Measurements from ENCODE around the gene SERPINE3. TPM values are rescaled to one million over a fixed set of nuclear protein-coding genes. Genes with fewer than 3 reads are reported as not detected.

SERPINE3 gene
- total RNA-seq, 1 experiment from 2014 or later: not detected

DNA sequence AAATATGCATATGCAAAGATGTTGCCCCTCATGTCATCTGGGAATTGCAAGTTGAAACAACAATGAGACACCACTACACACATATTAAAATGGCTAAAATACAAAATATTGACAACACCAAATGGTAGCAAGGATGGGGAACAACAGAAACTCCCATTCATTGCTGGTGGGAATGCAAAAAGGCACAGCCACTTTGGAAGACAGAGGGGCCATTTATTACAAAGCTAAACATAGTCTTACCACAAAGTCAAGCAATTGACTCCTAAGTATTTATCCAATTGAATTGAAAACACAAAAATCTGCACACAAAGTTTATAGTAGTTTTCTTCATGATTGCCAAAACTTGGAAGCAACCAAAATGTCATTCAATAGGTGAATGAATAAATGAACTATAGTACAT is 6.1 kb upstream of the SERPINE3 start:
- Histone ChIP-seq H3K79me2 (ENCODE audit: low read depth) (no peaks in the 10 kb centered on the region), H3K36me3 (ENCODE audit: low read depth) (no peaks in the 10 kb centered on the region), H3F3A (ENCODE audit: insufficient read depth, low read depth) (no peaks in the 10 kb centered on the region), H3K27me3 (ENCODE audit: insufficient read depth, low read depth) (peaks cover 3% of the 10 kb centered on the region), H4K20me1 (ENCODE audit: insufficient read depth) (no peaks in the 10 kb centered on the region), H2AFZ (no peak overlapping the region), H3K27ac (no peak overlapping the region), H3K4me1 (replicated peaks; ENCODE audit: insufficient read depth) (no peaks in the 10 kb centered on the region), H3K4me2 (no peak overlapping the region), H3K4me3 (no peak overlapping the region), H3K9me3 (ENCODE audit: insufficient read depth, low read depth) (no peaks in the 10 kb centered on the region), H3K9me2 (ENCODE audit: insufficient read depth) (no peaks in the 10 kb centered on the region; the same call in 1 of the 2 replicates)
- CTCF ChIA-PET: no interaction called here
- TF ChIP-seq, protein P1, sequence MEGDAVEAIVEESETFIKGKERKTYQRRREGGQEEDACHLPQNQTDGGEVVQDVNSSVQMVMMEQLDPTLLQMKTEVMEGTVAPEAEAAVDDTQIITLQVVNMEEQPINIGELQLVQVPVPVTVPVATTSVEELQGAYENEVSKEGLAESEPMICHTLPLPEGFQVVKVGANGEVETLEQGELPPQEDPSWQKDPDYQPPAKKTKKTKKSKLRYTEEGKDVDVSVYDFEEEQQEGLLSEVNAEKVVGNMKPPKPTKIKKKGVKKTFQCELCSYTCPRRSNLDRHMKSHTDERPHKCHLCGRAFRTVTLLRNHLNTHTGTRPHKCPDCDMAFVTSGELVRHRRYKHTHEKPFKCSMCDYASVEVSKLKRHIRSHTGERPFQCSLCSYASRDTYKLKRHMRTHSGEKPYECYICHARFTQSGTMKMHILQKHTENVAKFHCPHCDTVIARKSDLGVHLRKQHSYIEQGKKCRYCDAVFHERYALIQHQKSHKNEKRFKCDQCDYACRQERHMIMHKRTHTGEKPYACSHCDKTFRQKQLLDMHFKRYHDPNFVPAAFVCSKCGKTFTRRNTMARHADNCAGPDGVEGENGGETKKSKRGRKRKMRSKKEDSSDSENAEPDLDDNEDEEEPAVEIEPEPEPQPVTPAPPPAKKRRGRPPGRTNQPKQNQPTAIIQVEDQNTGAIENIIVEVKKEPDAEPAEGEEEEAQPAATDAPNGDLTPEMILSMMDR (conservative IDR thresholded peaks at IDR 0.05): no peak
- no peak for TF ChIP-seq EZH2 (IDR thresholded peaks at IDR 0.05; ENCODE audit: low read depth)
- intact Hi-C loops (cut with micrococcal nuclease; ENCODE audit: unreplicated experiment): no loop called here
- no peak for DNase-seq
- POLR2A ChIA-PET (ENCODE audit: unreplicated experiment): no interaction called here
- no TSS peak for BruUV-seq (replicated peaks)

DNA sequence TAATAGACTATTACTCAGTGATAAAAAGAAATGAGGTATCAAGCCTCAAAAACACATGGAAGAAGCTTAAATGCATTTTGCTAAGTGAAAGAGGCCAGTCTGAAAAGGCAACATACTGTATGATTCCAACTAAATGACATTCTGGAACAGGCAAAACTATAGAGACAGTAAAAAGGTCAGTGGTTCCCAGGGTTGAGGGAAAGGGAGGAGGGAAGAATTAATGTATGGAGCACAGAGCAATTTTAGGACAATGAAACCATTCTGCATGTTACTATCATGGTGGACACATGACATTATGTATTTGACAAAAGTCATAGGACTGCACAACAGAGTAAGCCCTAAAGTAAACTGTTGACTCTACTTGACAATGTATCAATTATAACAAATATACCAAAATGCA is 5.7 kb upstream of the SERPINE3 start:
- Histone ChIP-seq H3K36me3 (ENCODE audit: low read depth) (no peaks in the 10 kb centered on the region), H3K27ac (no peak overlapping the region), H3K79me2 (ENCODE audit: low read depth) (no peaks in the 10 kb centered on the region), H3K27me3 (ENCODE audit: insufficient read depth, low read depth) (peaks cover 3% of the 10 kb centered on the region), H3F3A (ENCODE audit: insufficient read depth, low read depth) (no peaks in the 10 kb centered on the region), H3K9me2 (ENCODE audit: insufficient read depth) (no peaks in the 10 kb centered on the region; the same call in 1 of the 2 replicates), H3K4me1 (replicated peaks; ENCODE audit: insufficient read depth) (no peaks in the 10 kb centered on the region), H3K4me2 (no peak overlapping the region), H2AFZ (no peak overlapping the region), H4K20me1 (ENCODE audit: insufficient read depth) (no peaks in the 10 kb centered on the region), H3K9me3 (ENCODE audit: insufficient read depth, low read depth) (no peaks in the 10 kb centered on the region), H3K4me3 (no peak overlapping the region)
- no TSS peak for BruUV-seq (replicated peaks)
- no peak for DNase-seq
- TF ChIP-seq, protein P1 (conservative IDR thresholded peaks at IDR 0.05): no peak
- TF ChIP-seq EZH2 (IDR thresholded peaks at IDR 0.05; ENCODE audit: low read depth): no peak
- POLR2A ChIA-PET (ENCODE audit: unreplicated experiment): no interaction called here
- intact Hi-C loops (cut with micrococcal nuclease; ENCODE audit: unreplicated experiment): no loop called here
- CTCF ChIA-PET: no interaction called here

DNA sequence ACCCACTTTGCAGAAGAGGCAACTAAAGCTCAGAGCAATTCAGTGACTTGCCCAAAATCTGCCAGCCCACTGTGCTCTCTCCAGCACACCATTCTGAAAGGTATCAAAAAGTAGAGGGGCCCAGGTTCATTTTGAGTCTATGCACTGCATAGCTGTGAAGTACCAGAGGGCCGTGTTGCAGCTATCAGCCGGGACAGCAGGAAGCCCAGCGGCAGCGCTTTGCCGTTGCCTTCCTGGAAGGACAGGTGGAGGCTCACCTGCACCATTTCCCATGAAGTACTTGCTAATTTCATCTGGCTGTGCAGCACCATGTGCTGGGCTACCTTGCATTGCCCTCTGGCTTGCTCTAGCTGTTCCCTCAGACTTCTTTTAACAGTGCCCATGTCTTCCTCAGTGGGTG is 2.7 kb upstream of the SERPINE3 start:
- DNase-seq: no peak
- no TSS peak for BruUV-seq (replicated peaks)
- no peaks in the 10 kb centered on the region; the same call in 1 of the 2 replicates for H3K9me2 ChIP-seq (ENCODE audit: insufficient read depth)
- no peaks in the 10 kb centered on the region for H4K20me1 ChIP-seq (ENCODE audit: insufficient read depth)
- no peak overlapping the region for H3K27ac ChIP-seq
- H3K27me3 ChIP-seq (ENCODE audit: insufficient read depth, low read depth): no peaks in the 10 kb centered on the region
- ChIA-PET CTCF (no interaction called here), POLR2A (ENCODE audit: unreplicated experiment) (no interaction called here)
- no peak overlapping the region for H2AFZ ChIP-seq
- no peaks in the 10 kb centered on the region for H3K4me1 ChIP-seq (replicated peaks; ENCODE audit: insufficient read depth)
- intact Hi-C loops (cut with micrococcal nuclease; ENCODE audit: unreplicated experiment): no loop called here
- H3K4me3 ChIP-seq: no peak overlapping the region
- no peaks in the 10 kb centered on the region for H3K79me2 ChIP-seq (ENCODE audit: low read depth)
- no peak for TF ChIP-seq EZH2 (IDR thresholded peaks at IDR 0.05; ENCODE audit: low read depth)
- TF ChIP-seq, protein P1 (conservative IDR thresholded peaks at IDR 0.05): no peak
- H3K36me3 ChIP-seq (ENCODE audit: low read depth): no peaks in the 10 kb centered on the region
- no peaks in the 10 kb centered on the region for H3K9me3 ChIP-seq (ENCODE audit: insufficient read depth, low read depth)
- no peak overlapping the region for H3K4me2 ChIP-seq
- no peaks in the 10 kb centered on the region for H3F3A ChIP-seq (ENCODE audit: insufficient read depth, low read depth)

Measured in PC-9 (cell line).